Mammary epithelial cell (primary cell): ENCODE data around the gene TRIO.

Experiments used
- EZH2 ChIP-seq: IDR thresholded peaks from 2 replicates; pipeline ENCODE4 v1.6.1; 2012; ENCODE audit warnings: low read length, inconsistent platforms, borderline replicate concordance
- TF ChIP-seq, protein P1 (sequence below), 2 donors: IDR thresholded peaks in 1 of 2; conservative IDR thresholded peaks in 1 of 2; 2 replicates each; pipeline ENCODE4 v1.5.1; 2011 to 2012; ENCODE audit warnings: inconsistent platforms in 2 of 2, low read length in 2 of 2, mild to moderate bottlenecking in 2 of 2, control low read depth in 1 of 2, low read depth in 1 of 2; ENCODE audit not compliant: insufficient read depth in 1 of 2; ENCODE audit errors: extremely low read depth in 1 of 2

DNA sequence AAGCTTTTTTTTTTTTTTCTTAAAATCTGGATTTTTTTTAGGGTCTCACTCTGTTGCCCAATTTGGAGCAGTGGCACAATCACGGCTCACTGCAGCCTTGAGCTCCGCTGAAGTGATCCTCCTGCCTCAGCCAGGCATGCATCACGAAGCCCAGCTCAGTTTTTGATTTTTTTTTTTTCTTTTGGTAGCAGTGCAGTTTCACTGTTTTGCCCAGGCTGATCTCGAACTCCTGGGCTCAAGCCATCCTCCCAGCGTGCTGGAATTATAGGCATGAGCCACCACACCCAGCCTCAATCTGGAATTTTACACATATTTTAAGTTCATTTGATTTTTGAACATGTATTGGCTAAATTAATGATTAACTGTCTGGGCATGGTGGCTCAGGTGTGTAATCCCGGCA lies 36.3 kb downstream of the TRIO start:
- TF ChIP-seq, protein P1, sequence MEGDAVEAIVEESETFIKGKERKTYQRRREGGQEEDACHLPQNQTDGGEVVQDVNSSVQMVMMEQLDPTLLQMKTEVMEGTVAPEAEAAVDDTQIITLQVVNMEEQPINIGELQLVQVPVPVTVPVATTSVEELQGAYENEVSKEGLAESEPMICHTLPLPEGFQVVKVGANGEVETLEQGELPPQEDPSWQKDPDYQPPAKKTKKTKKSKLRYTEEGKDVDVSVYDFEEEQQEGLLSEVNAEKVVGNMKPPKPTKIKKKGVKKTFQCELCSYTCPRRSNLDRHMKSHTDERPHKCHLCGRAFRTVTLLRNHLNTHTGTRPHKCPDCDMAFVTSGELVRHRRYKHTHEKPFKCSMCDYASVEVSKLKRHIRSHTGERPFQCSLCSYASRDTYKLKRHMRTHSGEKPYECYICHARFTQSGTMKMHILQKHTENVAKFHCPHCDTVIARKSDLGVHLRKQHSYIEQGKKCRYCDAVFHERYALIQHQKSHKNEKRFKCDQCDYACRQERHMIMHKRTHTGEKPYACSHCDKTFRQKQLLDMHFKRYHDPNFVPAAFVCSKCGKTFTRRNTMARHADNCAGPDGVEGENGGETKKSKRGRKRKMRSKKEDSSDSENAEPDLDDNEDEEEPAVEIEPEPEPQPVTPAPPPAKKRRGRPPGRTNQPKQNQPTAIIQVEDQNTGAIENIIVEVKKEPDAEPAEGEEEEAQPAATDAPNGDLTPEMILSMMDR (conservative IDR thresholded peaks at IDR 0.05 in 1 of 2, IDR thresholded peaks at IDR 0.05 in 1 of 2; ENCODE audit: extremely low read depth in 1 of 2, insufficient read depth in 1 of 2, low read depth in 1 of 2, low read length in 2 of 2), result no peak
- TF ChIP-seq EZH2, result no peak
